Thoracic aorta endothelial cell (primary cell): ENCODE measurements around the gene NUP43. TPM values are rescaled to one million over a fixed set of nuclear protein-coding genes. Genes with fewer than 3 reads are reported as not detected.

Experiments used
- total RNA-seq: library from RNA; depleted of rRNA; stranded (reverse); fragments of >200 nt; gene quantifications from 2 replicates; pipeline ENCODE4 v1.2.3, GENCODE V29; 2012

NUP43 gene, protein sequence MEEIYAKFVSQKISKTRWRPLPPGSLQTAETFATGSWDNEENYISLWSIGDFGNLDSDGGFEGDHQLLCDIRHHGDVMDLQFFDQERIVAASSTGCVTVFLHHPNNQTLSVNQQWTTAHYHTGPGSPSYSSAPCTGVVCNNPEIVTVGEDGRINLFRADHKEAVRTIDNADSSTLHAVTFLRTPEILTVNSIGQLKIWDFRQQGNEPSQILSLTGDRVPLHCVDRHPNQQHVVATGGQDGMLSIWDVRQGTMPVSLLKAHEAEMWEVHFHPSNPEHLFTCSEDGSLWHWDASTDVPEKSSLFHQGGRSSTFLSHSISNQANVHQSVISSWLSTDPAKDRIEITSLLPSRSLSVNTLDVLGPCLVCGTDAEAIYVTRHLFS
- 54.3 and 68.4 TPM in 2 replicates for total RNA-seq

DNA sequence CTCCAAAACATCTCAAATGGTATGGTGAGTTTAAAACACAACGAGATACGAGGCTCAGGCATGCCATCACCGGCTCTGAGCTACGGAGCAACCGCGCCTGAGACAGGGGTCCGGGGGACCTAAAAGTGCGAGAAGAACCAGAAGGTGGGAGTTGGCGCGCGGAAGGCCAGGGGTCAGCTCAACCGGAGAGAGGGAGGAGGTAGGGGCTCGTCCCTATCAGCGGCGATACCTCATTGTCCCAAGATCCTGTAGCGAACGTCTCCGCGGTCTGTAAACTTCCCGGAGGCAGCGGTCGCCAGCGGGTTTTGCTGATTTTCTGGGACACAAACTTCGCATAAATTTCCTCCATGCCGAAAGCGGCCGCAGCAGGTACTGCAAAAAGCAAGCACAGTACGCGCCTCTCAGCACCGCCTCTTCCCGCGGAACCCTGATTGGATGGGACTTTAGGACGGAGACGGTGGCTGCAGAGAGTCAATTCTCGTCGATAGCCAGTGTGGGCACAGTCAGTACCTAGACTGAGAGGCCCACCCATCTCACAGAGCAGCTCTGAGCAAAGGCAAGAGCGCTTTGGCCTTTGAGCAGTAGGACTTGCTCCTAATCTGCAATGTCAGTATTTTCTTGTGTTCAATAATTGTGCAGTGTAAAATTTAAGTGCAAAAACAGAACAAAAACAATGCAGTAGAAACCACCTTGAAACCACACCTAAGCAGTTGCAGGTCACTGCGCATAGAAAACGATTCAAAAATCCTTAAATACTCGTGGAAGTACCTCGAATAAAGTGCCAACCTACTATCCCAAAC is at the start of gene NUP43:
NUP43 (minus strand) TSS at position 383 of the 800 bp plus-strand sequence; CDS start at position 349, 34 bp downstream.

GRCh38 chr6:149749594-149750135 is 3.3 kb upstream of the NUP43 start, which contains the start of gene PCMT1:
Gene PCMT1 (plus strand): TSS chr6:149749741. CDS start chr6:149749902, 161 bp downstream.

GRCh38 chr6:149717588-149718458 is 28.5 kb downstream of the NUP43 start, which contains the start of gene LATS1:
Gene LATS1 (minus strand): TSS chr6:149718101. CDS start chr6:149702126, 15,975 bp downstream.

Other genes with a start within 250 kb of the NUP43 start
- 43.5 and 49.1 TPM in 2 replicates for gene PPIL4, start 200.5 kb downstream of the NUP43 start, total RNA-seq
- 55.4 and 59.3 TPM in 2 replicates for gene GINM1, start 180.2 kb downstream of the NUP43 start, total RNA-seq
- gene KATNA1, start 97.8 kb downstream of the NUP43 start, total RNA-seq, result 29.5 and 30.6 TPM in 2 replicates
- 34.8 and 35.3 TPM in 2 replicates for gene LATS1, start 28.4 kb downstream of the NUP43 start, total RNA-seq
- gene PCMT1, start 3.2 kb upstream of the NUP43 start, total RNA-seq, result 179 and 190 TPM in 2 replicates
- gene LRP11, start 117.8 kb upstream of the NUP43 start, total RNA-seq, result 20.6 and 24.7 TPM in 2 replicates
- 0.43 TPM in 1 of 2 replicates, not detected in the other for gene RAET1E, start 151.6 kb upstream of the NUP43 start, total RNA-seq
- 0.27 and 0.43 TPM in 2 replicates for gene RAET1G, start 176.6 kb upstream of the NUP43 start, total RNA-seq
- 6.5 TPM in 2 replicates for gene ULBP2, start 195.5 kb upstream of the NUP43 start, total RNA-seq
- gene ULBP1, start 217.4 kb upstream of the NUP43 start, total RNA-seq, result 0.43 and 1.1 TPM in 2 replicates